ENCODE data around the gene ST8SIA6. TPM values are rescaled to one million over a fixed set of nuclear protein-coding genes. Genes with fewer than 3 reads are reported as not detected.
A peak's percentile ranks its signal among the peaks of the same experiment; 100 is the strongest.

Gene ST8SIA6
- total and polyA plus RNA-seq, 2 of the 8 experiments (the other 6 are each of a cell fraction or from before 2014, with no cell fraction given) = 0.70 to 1.1 TPM

DNA sequence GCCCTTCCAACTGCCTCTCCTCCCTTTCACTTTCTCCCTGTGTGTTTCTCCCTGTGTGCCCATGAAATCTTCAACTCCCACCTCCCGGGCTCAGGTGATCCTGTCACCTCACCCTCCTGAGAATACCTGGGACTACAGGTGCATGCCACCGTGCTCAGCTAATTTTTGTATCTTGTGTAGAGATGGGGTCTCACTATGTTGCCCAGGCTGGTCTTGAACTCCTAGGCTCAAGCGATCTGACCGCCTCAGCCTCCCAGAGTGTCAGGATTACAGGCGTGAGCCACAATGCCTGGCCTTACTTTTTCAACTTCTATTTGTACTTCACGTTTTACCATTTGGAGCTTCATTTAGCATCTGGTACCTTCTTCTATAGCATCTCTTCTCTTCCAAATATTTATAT is 24.9 kb downstream of the ST8SIA6 start:
- Histone ChIP-seq H4K20me1 (replicated peaks in 1 of 2; ENCODE audit: control insufficient read depth in 1 of 2, insufficient read depth in 2 of 2, low read length in 2 of 2) (no peaks in the 10 kb centered on the region), H4K8ac (ENCODE audit: extremely low read depth, insufficient read depth, low read length) (no peak overlapping the region), H3K23ac (ENCODE audit: insufficient read length) (no peak overlapping the region), H3K56ac (replicated peaks; ENCODE audit: insufficient read length, low read depth, low read length) (no peak overlapping the region), H3K9me3 (ENCODE audit: insufficient read depth in 2 of 2, low read depth in 1 of 2, low read length in 1 of 2) (no peaks in the 10 kb centered on the region), H3K27ac (ENCODE audit: low read depth, low read length) (no peak overlapping the region), H3K4me3 (ENCODE audit: extremely low read depth in 1 of 4, insufficient read depth in 2 of 4, low read depth in 3 of 4, low read length in 4 of 4) (no peak overlapping the region), H3K18ac (ENCODE audit: extremely low read depth, low read length) (no peak overlapping the region), H2BK15ac (ENCODE audit: low read length) (no peak overlapping the region), H2BK5ac (ENCODE audit: low read depth, low read length) (no peak overlapping the region), H4K91ac (replicated peaks; ENCODE audit: insufficient read length, low read length) (no peak overlapping the region), H3K14ac (ENCODE audit: insufficient read length) (no peak overlapping the region), H3K4ac (replicated peaks; ENCODE audit: insufficient read length, low read depth, low read length) (no peak overlapping the region), H3K4me1 (replicated peaks in 1 of 4; ENCODE audit: control insufficient read depth in 3 of 4, insufficient read depth in 4 of 4, low read length in 3 of 4) (no peaks in the 10 kb centered on the region), H4K5ac (ENCODE audit: insufficient read length, low read depth, low read length) (no peak overlapping the region), H2BK12ac (ENCODE audit: low read depth, low read length) (no peak overlapping the region), H2AK5ac (ENCODE audit: low read depth, low read length) (no peak overlapping the region), H2BK120ac (replicated peaks; ENCODE audit: low read depth, low read length) (no peak overlapping the region), H3K23me2 (ENCODE audit: low read depth, low read length) (0 out of 2 replicates have a peak, but pooled peaks cover under 1% of the 10 kb centered on the region), H3K36me3 (ENCODE audit: control insufficient read depth in 2 of 4, insufficient read depth in 4 of 4, low read length in 3 of 4) (no peaks in the 10 kb centered on the region), H3K79me2 (ENCODE audit: control insufficient read depth in 1 of 2, insufficient read depth in 2 of 2, low read length in 2 of 2) (no peaks in the 10 kb centered on the region), H2BK20ac (ENCODE audit: low read length) (no peak overlapping the region), H3K27me3 (replicated peaks in 1 of 4; ENCODE audit: control insufficient read depth in 3 of 4, extremely low read depth in 1 of 4, insufficient read depth in 3 of 4, low read length in 3 of 4) (no peaks in the 10 kb centered on the region), H3K9ac (replicated peaks in 1 of 4; ENCODE audit: extremely low read depth in 1 of 4, low read depth in 3 of 4, low read length in 3 of 4) (no peak overlapping the region), H3K79me1 (ENCODE audit: low read depth, low read length) (no peaks in the 10 kb centered on the region), H2AFZ (ENCODE audit: low read length) (no peak overlapping the region), H3K4me2 (ENCODE audit: insufficient read depth in 1 of 2, low read depth in 2 of 2, low read length in 2 of 2) (no peak overlapping the region)
- ChIA-PET CTCF (ENCODE audit: partially characterized antibody) (interaction anchor here (0.8 to 5.0 kb wide), 19 partner anchors 9 to 684 kb away, joined by 3 to 36 read pairs (median 4); partner anchors contain the start of gene ST8SIA6), POLR2A (ENCODE audit: partially characterized antibody) (no interaction called here)
- DNase-seq (ENCODE audit: low read depth in 1 of 2, low spot score in 2 of 2) (peak in 1 of 2 experiments; percentile 29), FAIRE-seq (no peak)
- TF ChIP-seq TAF7 (optimal IDR thresholded peaks at IDR 0.05; ENCODE audit: borderline replicate concordance, low read depth, low read length) = no peak
- TF ChIP-seq CREB1 (IDR thresholded peaks at IDR 0.05) = no peak
- no peak for TF ChIP-seq PHF8 (conservative IDR thresholded peaks at IDR 0.05; ENCODE audit: low read depth, low read length)
- no peak for TF ChIP-seq JUND (IDR thresholded peaks at IDR 0.05; ENCODE audit: low read length)
- TF ChIP-seq CBX5 (IDR thresholded peaks at IDR 0.05; ENCODE audit: low read depth, low read length) = no peak
- TF ChIP-seq, protein P1, sequence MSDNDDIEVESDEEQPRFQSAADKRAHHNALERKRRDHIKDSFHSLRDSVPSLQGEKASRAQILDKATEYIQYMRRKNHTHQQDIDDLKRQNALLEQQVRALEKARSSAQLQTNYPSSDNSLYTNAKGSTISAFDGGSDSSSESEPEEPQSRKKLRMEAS (IDR thresholded peaks at IDR 0.05) = no peak
- TF ChIP-seq HDAC6 (IDR thresholded peaks at IDR 0.05; ENCODE audit: low read depth, low read length) = no peak
- no peak for TF ChIP-seq SIX5 (IDR thresholded peaks at IDR 0.05; ENCODE audit: low read depth, low read length)
- TF ChIP-seq RXRA (IDR thresholded peaks at IDR 0.05; ENCODE audit: insufficient read depth, low read depth, low read length) = no peak
- WGBS, 2 experiments (ENCODE audit: extremely low coverage in 1 of 2, insufficient coverage in 1 of 2, insufficient read length in 1 of 2, insufficient replicate concordance in 2 of 2, low coverage in 1 of 2, low lambda C conversion rate in 2 of 2, missing lambda C conversion rate in 1 of 2) = 93% methylated on average over 6 of the region's 6 CpGs; no CpG with 5 or more reads in 1 of the 2 experiments

Measured in H1 (cell line).